ENCODE results near the gene SEC24D. TPM values are rescaled to one million over a fixed set of nuclear protein-coding genes. Genes with fewer than 3 reads are reported as not detected.
A peak's percentile ranks its signal among the peaks of the same experiment; 100 is the strongest.

The SEC24D gene
- total RNA-seq, 1 experiment from 2014 or later, result 61.5 TPM

DNA sequence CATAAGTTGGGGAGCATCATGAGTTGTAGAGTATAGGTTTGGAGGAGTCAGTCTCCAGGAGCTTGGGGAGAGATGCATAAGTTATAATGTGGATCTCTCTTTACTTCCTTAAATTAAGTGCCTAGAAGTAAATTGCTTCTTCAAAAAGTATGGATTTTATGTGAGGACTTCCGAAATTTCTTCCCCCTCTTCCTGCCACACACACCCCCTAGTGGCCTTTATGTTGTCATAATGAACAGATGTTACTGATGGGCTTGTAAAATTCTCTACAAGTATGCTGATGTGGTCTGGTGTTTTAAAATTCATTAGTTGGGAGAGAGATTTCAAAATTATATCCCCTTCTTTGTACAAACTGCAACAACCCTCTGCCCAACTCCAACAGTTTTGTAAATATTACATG is 153.0 kb downstream of the SEC24D start:
- Histone ChIP-seq H4K91ac (ENCODE audit: insufficient read length, low read depth, low read length) (no peak overlapping the region), H3K23ac (ENCODE audit: insufficient read length, low read depth, low read length) (no peak overlapping the region), H3K9ac (ENCODE audit: extremely low read depth, insufficient read length, low read length) (no peak overlapping the region), H2BK12ac (ENCODE audit: insufficient read length, low read depth, low read length) (no peak overlapping the region), H2BK15ac (ENCODE audit: low read depth, low read length) (no peak overlapping the region), H3K27me3 (ENCODE audit: insufficient read depth, low read length) (no peaks in the 10 kb centered on the region), H3K9me3 (ENCODE audit: control insufficient read depth, low read depth, low read length) (no peaks in the 10 kb centered on the region), H3K79me1 (ENCODE audit: insufficient read depth, low read depth, low read length, poor library complexity, severe bottlenecking) (no peaks in the 10 kb centered on the region), H2BK120ac (ENCODE audit: low read depth, low read length, poor library complexity, severe bottlenecking) (no peak overlapping the region), H3K4ac (ENCODE audit: low read depth, low read length) (no peak overlapping the region), H2BK5ac (ENCODE audit: insufficient read length, low read length) (no peak overlapping the region), H3K4me1 (ENCODE audit: insufficient read depth, low read length) (0 out of 2 replicates have a peak, but pooled peaks cover 3% of the 10 kb centered on the region), H3K27ac (ENCODE audit: insufficient read length, low read depth, low read length) (no peak overlapping the region), H3K23me2 (ENCODE audit: insufficient read length, low read depth, low read length, poor library complexity, severe bottlenecking) (no peaks in the 10 kb centered on the region), H3K4me2 (ENCODE audit: insufficient read depth, insufficient read length, low read length) (no peak overlapping the region), H4K5ac (ENCODE audit: insufficient read length, low read depth, low read length) (no peak overlapping the region), H3T11ph (ENCODE audit: low read length) (no peak overlapping the region), H4K8ac (replicated peaks; ENCODE audit: insufficient read length, low read depth, low read length) (no peak overlapping the region), H3K79me2 (ENCODE audit: insufficient read depth, low read length) (peaks cover 7% of the 10 kb centered on the region; the same call in 1 of the 2 replicates), H2AFZ (ENCODE audit: low read length) (no peak overlapping the region), H3K18ac (ENCODE audit: insufficient read length, low read depth, low read length) (no peak overlapping the region), H2BK20ac (ENCODE audit: low read depth, low read length, poor library complexity, severe bottlenecking) (no peak overlapping the region), H3K56ac (ENCODE audit: insufficient read length, low read depth, low read length) (no peak overlapping the region), H2AK5ac (ENCODE audit: insufficient read length, low read length) (no peak overlapping the region), H4K20me1 (ENCODE audit: control insufficient read depth, insufficient read depth, insufficient read length) (no peaks in the 10 kb centered on the region), H3K14ac (ENCODE audit: insufficient read depth, low read length) (no peak overlapping the region)
- H3K27ac Mint-ChIP-seq, result peak overlapping the region in 1 of 3 experiments; percentile 18; a peak in 1 of 7 replicates
- peak overlapping the region; percentile 2 to 42; a peak in 1 of 5 replicates for H3K4me3 Mint-ChIP-seq
- DNase-seq, result no peak
- TF ChIP-seq, protein P1, sequence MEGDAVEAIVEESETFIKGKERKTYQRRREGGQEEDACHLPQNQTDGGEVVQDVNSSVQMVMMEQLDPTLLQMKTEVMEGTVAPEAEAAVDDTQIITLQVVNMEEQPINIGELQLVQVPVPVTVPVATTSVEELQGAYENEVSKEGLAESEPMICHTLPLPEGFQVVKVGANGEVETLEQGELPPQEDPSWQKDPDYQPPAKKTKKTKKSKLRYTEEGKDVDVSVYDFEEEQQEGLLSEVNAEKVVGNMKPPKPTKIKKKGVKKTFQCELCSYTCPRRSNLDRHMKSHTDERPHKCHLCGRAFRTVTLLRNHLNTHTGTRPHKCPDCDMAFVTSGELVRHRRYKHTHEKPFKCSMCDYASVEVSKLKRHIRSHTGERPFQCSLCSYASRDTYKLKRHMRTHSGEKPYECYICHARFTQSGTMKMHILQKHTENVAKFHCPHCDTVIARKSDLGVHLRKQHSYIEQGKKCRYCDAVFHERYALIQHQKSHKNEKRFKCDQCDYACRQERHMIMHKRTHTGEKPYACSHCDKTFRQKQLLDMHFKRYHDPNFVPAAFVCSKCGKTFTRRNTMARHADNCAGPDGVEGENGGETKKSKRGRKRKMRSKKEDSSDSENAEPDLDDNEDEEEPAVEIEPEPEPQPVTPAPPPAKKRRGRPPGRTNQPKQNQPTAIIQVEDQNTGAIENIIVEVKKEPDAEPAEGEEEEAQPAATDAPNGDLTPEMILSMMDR (conservative IDR thresholded peaks at IDR 0.05), result peak; percentile 69
- H3K36me3 Mint-ChIP-seq (ENCODE audit: insufficient read depth in 1 of 3, low read depth in 3 of 3), result peaks cover 3 to 5% (median 4%) of the 10 kb centered on the region in 3 experiments; a peak in 5 of 7 replicates
- no CpG with 5 or more reads among the region's 1 CpG for WGBS (ENCODE audit: extremely low coverage, insufficient read length, low lambda C conversion rate)
- H3K27me3 Mint-ChIP-seq (ENCODE audit: low read depth), result no peaks in the 10 kb centered on the region; the same call in 1 of the 2 replicates
- no peaks in the 10 kb centered on the region for H3K9me3 Mint-ChIP-seq
- peaks cover 15 to 16% of the 10 kb centered on the region in 2 experiments for H3K4me1 Mint-ChIP-seq
